ENCODE data around the gene ARID5A.

DNA sequence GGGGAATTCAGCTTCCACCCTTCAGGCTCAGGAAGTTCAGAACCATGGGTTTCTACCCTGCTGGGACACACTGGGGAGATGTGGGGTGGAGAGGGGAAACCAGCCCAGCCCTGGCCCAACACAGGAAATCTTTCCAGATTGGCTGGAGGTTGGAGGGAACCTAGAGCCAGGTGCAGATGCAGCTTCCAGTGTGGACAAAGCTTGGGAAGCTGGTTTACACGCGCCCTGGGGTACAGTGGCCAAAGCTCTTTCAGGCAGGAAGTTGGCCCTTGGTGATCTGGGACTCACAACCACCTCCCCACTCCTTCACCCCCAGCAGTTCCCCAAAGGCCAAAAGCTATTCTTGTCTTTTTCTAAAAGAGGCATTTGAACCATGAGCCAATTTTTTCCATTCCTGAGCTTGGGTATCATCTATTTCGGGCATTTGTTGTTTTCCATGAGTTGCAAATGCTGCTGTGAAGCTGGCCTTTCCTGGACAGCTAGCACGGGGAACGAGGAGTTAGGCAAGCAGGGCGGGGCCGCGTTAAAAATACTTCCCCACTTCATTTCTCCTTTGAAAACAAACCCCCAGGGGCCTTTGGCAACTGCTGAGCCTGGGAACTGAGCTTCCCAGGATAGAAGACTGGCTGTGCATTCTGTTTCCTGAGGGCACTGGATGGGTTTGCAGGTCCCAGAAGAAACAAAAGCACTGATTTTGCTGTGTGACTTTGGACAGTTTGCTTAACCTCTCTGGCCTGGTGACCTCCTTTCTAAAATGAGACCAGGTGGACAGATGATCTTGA, 3.1 kb upstream of the ARID5A start:
- no peak for TF ChIP-seq EZH2 (IDR thresholded peaks at IDR 0.05)
- TF ChIP-seq POLR2AphosphoS5 (IDR thresholded peaks at IDR 0.05; ENCODE audit: borderline replicate concordance, low read depth, low read length), result no peak
- no peak for TF ChIP-seq FOXP2 (optimal IDR thresholded peaks at IDR 0.05; ENCODE audit: control extremely low read depth, extremely low read length, insufficient read depth)

Data from SK-N-MC (cell line).